Activated CD8-positive, alpha-beta T cell treated with anti-CD3 and anti-CD28 coated beads, Interleukin-2, amount 10 ng/mL, durations not matched to agents 7 days and 5 days (primary cell): ENCODE measurements around the gene NHP2. TPM values are rescaled to one million over a fixed set of nuclear protein-coding genes. Genes with fewer than 3 reads are reported as not detected.

Source experiments
- ATAC-seq: fragments of 150-1000 bp; cut with Tn5 transposase; one replicate; pipeline ENCODE4 v1.10.0; 2021; ENCODE audit warnings: moderate library complexity
- CTCF ChIA-PET: fragments of 350-600 bp; sonication (Branson Sonifier 250); formaldehyde crosslinking; loops from one replicate; lab custom pipeline; 2021; ENCODE audit warnings: antibody characterized with exemption; lab: Charles Lee
- POLR2A ChIA-PET: fragments of 350-600 bp; sonication (Branson Sonifier 250); formaldehyde crosslinking; loops from one replicate; lab custom pipeline; 2021; ENCODE audit warnings: antibody characterized with exemption; lab: Charles Lee
- DNase-seq: peaks from one replicate; pipeline ENCODE4 v3.0.0-alpha.2; 2020
- H3K27ac Mint-ChIP-seq: one replicate; pipeline ENCODE4 v1.8.0; 2021; ENCODE audit warnings: mild to moderate bottlenecking, mixed read lengths
- H3K27me3 Mint-ChIP-seq: one replicate; pipeline ENCODE4 v1.8.0; 2021; ENCODE audit warnings: low read depth, mixed read lengths
- H3K36me3 Mint-ChIP-seq: one replicate; pipeline ENCODE4 v1.8.0; 2021; ENCODE audit warnings: low read depth, mixed read lengths
- H3K4me1 Mint-ChIP-seq: one replicate; pipeline ENCODE4 v1.8.0; 2021; ENCODE audit warnings: low read depth, mixed read lengths
- H3K4me3 Mint-ChIP-seq: one replicate; pipeline ENCODE4 v1.8.0; 2021; ENCODE audit warnings: mild to moderate bottlenecking, mixed read lengths
- H3K9me3 Mint-ChIP-seq: one replicate; pipeline ENCODE4 v1.8.0; 2022; ENCODE audit warnings: mixed read lengths; ENCODE audit not compliant: insufficient read depth
- total RNA-seq, 2 experiments: library from RNA; stranded (reverse); gene quantifications; one replicate each; pipeline ENCODE4 v1.2.3, GENCODE V29; 2021

NHP2 gene
- total RNA-seq, 2 experiments from 2014 or later = 176 to 184 TPM

- Mint-ChIP-seq H3K27me3 (peaks cover 22% of the 10 kb centered on the region), H3K4me3 (no peak overlapping the region), H3K9me3 (no peaks in the 10 kb centered on the region), H3K27ac (no peak overlapping the region), H3K4me1 (peaks cover 45% of the 10 kb centered on the region), H3K36me3 (no peaks in the 10 kb centered on the region)
- POLR2A ChIA-PET = no interaction called here
- no peak for ATAC-seq
- no peak for DNase-seq
- CTCF ChIA-PET = no interaction called here
Observed at GRCh38 chr5:178111925-178112324, 41.8 kb downstream of the NHP2 start.

- Mint-ChIP-seq H3K27ac (no peak overlapping the region), H3K27me3 (peaks cover 22% of the 10 kb centered on the region), H3K4me1 (peaks cover 30% of the 10 kb centered on the region), H3K4me3 (no peak overlapping the region), H3K9me3 (no peaks in the 10 kb centered on the region), H3K36me3 (no peaks in the 10 kb centered on the region)
- ATAC-seq (no peak), DNase-seq (no peak)
- POLR2A ChIA-PET = interaction anchor here (1.0 kb wide), 1 partner anchor 94 kb away, joined by 4 read pairs; the partner anchor contains the start of gene HNRNPAB
- CTCF ChIA-PET = interaction anchor here (1.1 to 1.9 kb wide), 2 partner anchors 10 to 35 kb away, joined by 6 to 9 read pairs; no protein-coding TSS in a partner anchor
Observed at GRCh38 chr5:178110511-178110910, 43.2 kb downstream of the NHP2 start.

DNA sequence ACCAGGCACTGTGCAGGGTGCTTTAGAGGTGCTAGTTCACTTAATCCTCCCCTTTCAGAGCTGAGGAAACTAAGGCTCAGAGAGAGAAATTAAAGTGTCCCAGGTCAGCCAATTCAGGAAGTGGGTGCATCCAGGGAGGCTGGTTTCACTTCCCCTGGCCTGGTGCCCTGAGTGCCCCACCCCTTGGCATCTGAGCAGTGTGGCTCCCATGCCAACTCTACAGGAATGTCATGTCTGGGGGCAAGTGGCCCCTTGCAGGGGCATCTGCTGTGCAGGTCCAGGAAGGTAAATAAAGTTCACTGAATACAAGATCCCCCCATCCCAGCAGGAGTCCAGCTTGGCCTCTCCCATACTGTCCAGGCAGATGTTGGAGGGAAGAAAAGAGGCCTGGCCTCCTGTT is 44.7 kb downstream of the NHP2 start:
- CTCF ChIA-PET = interaction anchor here (1.4 kb wide), 1 partner anchor 8 kb away, joined by 3 read pairs; no protein-coding TSS in a partner anchor
- no peak overlapping the region for H3K27ac Mint-ChIP-seq
- H3K4me1 Mint-ChIP-seq = peaks cover 15% of the 10 kb centered on the region
- DNase-seq = no peak
- H3K9me3 Mint-ChIP-seq = no peaks in the 10 kb centered on the region
- POLR2A ChIA-PET = no interaction called here
- no peak for ATAC-seq
- H3K27me3 Mint-ChIP-seq = peaks cover 20% of the 10 kb centered on the region
- no peaks in the 10 kb centered on the region for H3K36me3 Mint-ChIP-seq
- no peak overlapping the region for H3K4me3 Mint-ChIP-seq

DNA sequence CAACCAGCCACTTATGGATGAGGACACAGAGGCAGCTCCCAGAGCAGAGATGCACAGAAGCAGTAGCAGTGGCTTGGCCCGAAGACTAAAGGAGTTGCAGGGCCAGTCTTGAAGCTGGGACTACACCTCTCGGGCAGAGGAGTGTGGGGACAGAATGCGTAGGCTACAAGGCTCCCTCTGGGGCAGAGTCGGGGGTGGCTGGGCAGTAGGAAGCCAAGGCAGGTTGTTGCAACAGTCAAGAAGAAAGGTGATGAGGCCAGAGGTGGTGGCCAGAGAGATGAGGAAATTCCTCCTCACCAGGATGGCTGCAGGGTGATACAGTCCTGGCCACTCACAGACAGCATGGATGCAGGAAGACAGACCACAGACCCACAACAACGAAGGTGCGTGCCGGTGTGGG is 45.2 kb downstream of the NHP2 start:
- Mint-ChIP-seq H3K9me3 (no peaks in the 10 kb centered on the region), H3K4me1 (peaks cover 15% of the 10 kb centered on the region), H3K36me3 (no peaks in the 10 kb centered on the region), H3K27me3 (peaks cover 20% of the 10 kb centered on the region), H3K4me3 (no peak overlapping the region), H3K27ac (no peak overlapping the region)
- ChIA-PET POLR2A (no interaction called here), CTCF (interaction anchor here (1.4 to 3.4 kb wide), 2 partner anchors 8 to 12 kb away, joined by 3 to 16 read pairs; no protein-coding TSS in a partner anchor)
- ATAC-seq (no peak), DNase-seq (no peak)

DNA sequence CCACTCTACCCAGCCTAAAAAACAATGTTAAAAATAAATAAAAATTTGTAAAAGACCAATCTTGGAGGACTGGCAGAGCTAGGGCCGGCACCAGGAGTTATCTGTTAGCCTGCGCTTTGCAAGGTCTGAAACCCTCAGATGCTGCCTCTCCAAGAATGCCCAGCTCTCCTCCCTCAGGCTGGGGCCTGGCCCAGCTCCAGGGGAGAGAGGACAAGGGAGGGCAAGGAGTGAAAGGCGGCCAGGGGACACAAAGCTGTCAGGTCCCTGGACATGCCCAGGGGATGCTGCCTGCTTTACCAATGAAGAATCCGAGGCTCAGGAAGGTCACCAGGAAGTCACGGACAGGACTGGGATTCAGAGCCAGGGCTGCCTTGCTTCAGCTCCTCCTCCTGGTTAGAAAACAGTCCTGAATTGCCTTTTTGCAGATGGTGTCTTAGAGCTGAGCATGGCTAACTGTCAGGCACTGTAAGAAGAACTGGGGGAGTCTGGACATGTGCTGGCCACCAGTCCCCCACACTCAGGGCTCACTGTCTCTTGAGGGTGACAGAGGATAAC is 45.9 kb downstream of the NHP2 start:
- POLR2A ChIA-PET = no interaction called here

DNA sequence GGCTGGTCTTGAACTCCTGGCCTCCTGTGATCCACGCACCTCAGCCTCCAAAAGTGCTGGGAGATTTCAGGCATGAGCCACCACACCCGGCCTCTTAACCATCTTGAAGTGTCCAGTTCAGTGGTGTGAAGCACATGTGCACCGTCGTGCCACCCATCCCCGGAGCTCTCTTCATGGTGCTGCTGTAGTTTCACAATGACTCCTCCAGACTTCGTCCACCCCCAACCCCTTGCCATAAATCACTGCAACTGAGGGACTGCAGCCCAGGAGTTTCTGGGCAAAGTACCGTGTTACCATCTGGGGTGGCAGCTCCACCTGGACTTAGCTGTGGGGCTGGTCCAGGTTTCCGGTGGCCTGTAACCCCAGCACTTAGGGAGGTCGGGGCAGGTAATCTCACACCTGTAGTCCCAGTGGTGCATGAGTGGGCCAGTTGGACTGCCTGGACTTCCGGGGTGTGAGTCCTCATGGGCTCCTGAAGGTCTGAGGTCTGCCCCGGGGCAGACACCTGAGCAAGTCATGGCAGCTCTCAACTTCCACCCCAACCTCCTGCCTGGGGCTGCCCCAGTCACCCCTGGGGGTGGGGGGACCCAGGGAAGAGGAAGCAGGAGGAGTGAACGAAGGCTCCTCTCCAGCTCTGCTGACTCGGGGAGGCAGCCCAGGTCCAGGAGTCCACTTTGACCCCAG is 47.0 kb downstream of the NHP2 start:
- POLR2A ChIA-PET = no interaction called here
- peaks cover 9% of the 10 kb centered on the region for H3K27me3 Mint-ChIP-seq
- H3K9me3 Mint-ChIP-seq = no peaks in the 10 kb centered on the region
- no peaks in the 10 kb centered on the region for H3K36me3 Mint-ChIP-seq
- CTCF ChIA-PET = interaction anchor here (2.1 to 3.4 kb wide), 2 partner anchors 14 to 31 kb away, joined by 16 to 17 read pairs; no protein-coding TSS in a partner anchor
- H3K27ac Mint-ChIP-seq = no peak overlapping the region
- no peak for ATAC-seq
- DNase-seq = no peak
- H3K4me1 Mint-ChIP-seq = peaks cover 10% of the 10 kb centered on the region
- H3K4me3 Mint-ChIP-seq = no peak overlapping the region

More for the DNA sequence above, 45.9 kb downstream of the NHP2 start:
- Mint-ChIP-seq H3K4me1 (peaks cover 13% of the 10 kb centered on the region), H3K27me3 (peaks cover 17% of the 10 kb centered on the region), H3K27ac (no peak overlapping the region), H3K4me3 (no peak overlapping the region), H3K9me3 (no peaks in the 10 kb centered on the region), H3K36me3 (no peaks in the 10 kb centered on the region)
- ATAC-seq (no peak), DNase-seq (no peak)
- CTCF ChIA-PET = interaction anchor here (1.4 to 3.4 kb wide), 2 partner anchors 9 to 13 kb away, joined by 3 to 16 read pairs; no protein-coding TSS in a partner anchor

GRCh38 chr5:178106086-178106485 is 47.6 kb downstream of the NHP2 start:
- Mint-ChIP-seq H3K4me1 (peaks cover 10% of the 10 kb centered on the region), H3K27ac (no peak overlapping the region), H3K36me3 (no peaks in the 10 kb centered on the region), H3K9me3 (no peaks in the 10 kb centered on the region), H3K27me3 (peaks cover 8% of the 10 kb centered on the region), H3K4me3 (no peak overlapping the region)
- ChIA-PET POLR2A (interaction anchor here (0.7 kb wide), 1 partner anchor 10 kb away, joined by 5 read pairs; no protein-coding TSS in a partner anchor), CTCF (interaction anchor here (2.1 to 3.4 kb wide), 2 partner anchors 15 to 30 kb away, joined by 16 to 17 read pairs; no protein-coding TSS in a partner anchor)
- DNase-seq = no peak
- ATAC-seq = no peak

GRCh38 chr5:178104492-178104891 is 49.2 kb downstream of the NHP2 start:
- ChIA-PET CTCF (no interaction called here), POLR2A (interaction anchor here (0.6 kb wide), 1 partner anchor 430 kb away, joined by 3 read pairs; no protein-coding TSS in a partner anchor)
- H3K4me3 Mint-ChIP-seq = no peak overlapping the region
- ATAC-seq = no peak
- no peaks in the 10 kb centered on the region for H3K9me3 Mint-ChIP-seq
- H3K27ac Mint-ChIP-seq = no peak overlapping the region
- H3K36me3 Mint-ChIP-seq = no peaks in the 10 kb centered on the region
- no peak for DNase-seq
- H3K4me1 Mint-ChIP-seq = peaks cover 10% of the 10 kb centered on the region
- no peaks in the 10 kb centered on the region for H3K27me3 Mint-ChIP-seq

GRCh38 chr5:178103612-178104011 is 50.1 kb downstream of the NHP2 start:
- Mint-ChIP-seq H3K9me3 (no peaks in the 10 kb centered on the region), H3K4me3 (no peak overlapping the region), H3K27ac (no peak overlapping the region), H3K27me3 (no peaks in the 10 kb centered on the region), H3K4me1 (peaks cover 4% of the 10 kb centered on the region), H3K36me3 (no peaks in the 10 kb centered on the region)
- no peak for DNase-seq
- CTCF ChIA-PET = no interaction called here
- no peak for ATAC-seq
- POLR2A ChIA-PET = no interaction called here

Other genes starting within 250 kb of the NHP2 start
- gene PROP1, start 157.6 kb downstream of the NHP2 start, total RNA-seq = not detected
- gene N4BP3, start 40.4 kb downstream of the NHP2 start, total RNA-seq = 1 to 10 TPM; 5.9 to 6.1 TPM
- 1 to 10 TPM; 3.8 to 6.0 TPM for gene RMND5B, start 22.9 kb downstream of the NHP2 start, total RNA-seq
- gene GMCL2, start 33.5 kb upstream of the NHP2 start, total RNA-seq = not detected
- 100 to 1,000 TPM; 335 to 336 TPM for gene HNRNPAB, start 50.6 kb upstream of the NHP2 start, total RNA-seq
- 100 to 1,000 TPM; 125 to 126 TPM for gene PHYKPL, start 78.9 kb upstream of the NHP2 start, total RNA-seq